GM23338 (cell line): Measurements from ENCODE around the gene KIF5A. TPM values are rescaled to one million over a fixed set of nuclear protein-coding genes. Genes with fewer than 3 reads are reported as not detected.

ENCODE experiments used
- ATAC-seq: fragments of 200-7000 bp; cut with Tn5 transposase; 3 replicates; pipeline ENCODE4 v1.9.1; 2020
- DNase-seq: peaks from one replicate; pipeline ENCODE4 v3.0.0-alpha.2; 2015; ENCODE audit warnings: low spot score
- H2AFZ ChIP-seq: fragments of 200-600 bp; sonication (generic); 2 replicates; pipeline ENCODE4 v1.8.0; 2016; ENCODE audit warnings: antibody characterized with exemption, mild to moderate bottlenecking, moderate library complexity
- H3F3A ChIP-seq: fragments of 200-600 bp; sonication (generic); replicated peaks from 2 replicates; pipeline ENCODE4 v1.8.0; 2017; ENCODE audit warnings: antibody characterized with exemption, mixed run types, low read depth
- H3K27ac ChIP-seq: fragments of 200-600 bp; sonication (generic); 2 replicates; pipeline ENCODE4 v1.6.1; 2016; ENCODE audit warnings: low read depth
- H3K27me3 ChIP-seq: fragments of 200-600 bp; sonication (generic); 2 replicates; pipeline ENCODE4 v1.8.0; 2016; ENCODE audit warnings: mild to moderate bottlenecking, mixed run types, moderate library complexity; ENCODE audit not compliant: insufficient read depth
- H3K36me3 ChIP-seq: fragments of 200-600 bp; sonication (generic); 2 replicates; pipeline ENCODE4 v1.8.0; 2016; ENCODE audit warnings: mild to moderate bottlenecking; ENCODE audit not compliant: insufficient read depth
- H3K4me1 ChIP-seq: fragments of 200-600 bp; sonication (generic); 2 replicates; pipeline ENCODE4 v1.8.0; 2016; ENCODE audit warnings: mild to moderate bottlenecking, moderate library complexity; ENCODE audit not compliant: insufficient read depth
- H3K4me2 ChIP-seq: fragments of 200-600 bp; sonication (generic); 2 replicates; pipeline ENCODE4 v1.7.1; 2017; ENCODE audit warnings: mixed run types
- H3K4me3 ChIP-seq: fragments of 200-600 bp; sonication (generic); 2 replicates; pipeline ENCODE4 v1.6.1; 2016; ENCODE audit warnings: mixed run types
- H3K79me2 ChIP-seq: fragments of 200-600 bp; sonication (generic); replicated peaks from 2 replicates; pipeline ENCODE4 v1.8.0; 2017; ENCODE audit warnings: mild to moderate bottlenecking; ENCODE audit not compliant: insufficient read depth
- H3K9me2 ChIP-seq: fragments of 200-600 bp; sonication (generic); 2 replicates; pipeline ENCODE4 v1.8.0; 2017; ENCODE audit not compliant: insufficient read depth
- H4K20me1 ChIP-seq: fragments of 200-600 bp; sonication (generic); replicated peaks from 2 replicates; pipeline ENCODE4 v1.8.0; 2017; ENCODE audit warnings: mild to moderate bottlenecking; ENCODE audit not compliant: insufficient read depth
- H3K27ac Mint-ChIP-seq: 2 replicates; pipeline ENCODE4 v1.8.0; 2020; ENCODE audit warnings: inconsistent platforms, mild to moderate bottlenecking, moderate library complexity, mixed read lengths
- H3K27me3 Mint-ChIP-seq: 3 replicates; pipeline ENCODE4 v1.8.0; 2022; ENCODE audit warnings: low read depth, mild to moderate bottlenecking, moderate library complexity, mixed read lengths, inconsistent platforms; ENCODE audit not compliant: insufficient read depth, poor library complexity
- H3K36me3 Mint-ChIP-seq: 3 replicates; pipeline ENCODE4 v1.8.0; 2021; ENCODE audit warnings: low read depth, mild to moderate bottlenecking, inconsistent platforms, moderate library complexity, mixed read lengths
- H3K4me1 Mint-ChIP-seq: 3 replicates; pipeline ENCODE4 v1.8.0; 2020; ENCODE audit warnings: mild to moderate bottlenecking, inconsistent platforms, mixed read lengths
- H3K4me3 Mint-ChIP-seq: 3 replicates; pipeline ENCODE4 v1.8.0; 2021; ENCODE audit warnings: moderate library complexity, mild to moderate bottlenecking, inconsistent platforms, mixed read lengths
- H3K9me3 Mint-ChIP-seq: 3 replicates; pipeline ENCODE4 v1.8.0; 2020; ENCODE audit warnings: moderate library complexity, mild to moderate bottlenecking, inconsistent platforms, mixed read lengths
- CREB1 ChIP-seq: fragments of 250-450 bp; sonication (Bioruptor Pico); IDR thresholded peaks from 2 replicates; pipeline ENCODE4 v1.5.0; 2020; ENCODE audit warnings: low read depth, mild to moderate bottlenecking, moderate library complexity
- CTCF ChIP-seq, 2 experiments: fragments of 200-600 bp in 1 of 2; sonication (generic) in 1 of 2; conservative IDR thresholded peaks; 2 replicates each; pipeline versions ENCODE4 v1.5.1 to v1.6.1; 2016 to 2017; ENCODE audit warnings: antibody characterized with exemption in 2 of 2, low read depth in 2 of 2, mild to moderate bottlenecking in 2 of 2, moderate library complexity in 1 of 2
- EZH2 ChIP-seq: fragments of 200-600 bp; sonication (generic); IDR thresholded peaks from one replicate; pipeline ENCODE4 v1.8.0; 2017; ENCODE audit warnings: antibody characterized with exemption, mild to moderate bottlenecking, low read depth; ENCODE audit not compliant: unreplicated experiment
- EZH2phosphoT487 ChIP-seq: fragments of 200-600 bp; sonication (generic); IDR thresholded peaks from one replicate; pipeline ENCODE4 v1.8.1; 2018; ENCODE audit warnings: antibody characterized with exemption; ENCODE audit not compliant: unreplicated experiment
- JUNB ChIP-seq: IDR thresholded peaks from one replicate; pipeline ENCODE4 v1.6.1; 2016; ENCODE audit warnings: antibody characterized with exemption; ENCODE audit not compliant: unreplicated experiment
- NANOG ChIP-seq: IDR thresholded peaks from 2 replicates; pipeline ENCODE4 v1.6.1; 2016; ENCODE audit warnings: antibody characterized with exemption, borderline replicate concordance
- REST ChIP-seq: IDR thresholded peaks from one replicate; pipeline ENCODE4 v1.6.1; 2018; ENCODE audit warnings: antibody characterized with exemption; ENCODE audit not compliant: unreplicated experiment
- STAT1 ChIP-seq: IDR thresholded peaks from one replicate; pipeline ENCODE4 v1.6.1; 2016; ENCODE audit warnings: antibody characterized with exemption; ENCODE audit not compliant: unreplicated experiment
- ZNF114 ChIP-seq: fragments of 250-450 bp; sonication (Bioruptor Pico); IDR thresholded peaks from 2 replicates; pipeline ENCODE4 v1.5.0; 2020; ENCODE audit warnings: mild to moderate bottlenecking, moderate library complexity
- ZNF331 ChIP-seq: fragments of 250-450 bp; sonication (Bioruptor Pico); IDR thresholded peaks from 2 replicates; pipeline ENCODE4 v1.5.0; 2020; ENCODE audit warnings: low read depth, mild to moderate bottlenecking, moderate library complexity
- polyA plus RNA-seq: library from polyadenylated mRNA; unstranded; fragments of >200 nt; fragmentation: Nextera tagmentation; extraction: Ambion mirVana; gene quantifications from 2 replicates; pipeline ENCODE4 v1.2.1, GENCODE V29; 2016
- total RNA-seq: library from RNA; depleted of rRNA; stranded (reverse); fragments of >200 nt; shearing (Covaris generic); gene quantifications from 2 replicates; pipeline ENCODE4 v1.2.3, GENCODE V29; 2014

Gene KIF5A
- total and polyA plus RNA-seq, 2 experiments from 2014 or later: 11.1 to 21.3 TPM

GRCh38 chr12:57623811-57624390 lies 74.1 kb downstream of the KIF5A start (continued):
- TF ChIP-seq REST (no peak), CREB1 (no peak), CTCF (conservative IDR thresholded peaks at IDR 0.05; ENCODE audit: low read depth in 2 of 2) (no peak), JUNB (no peak), NANOG (no peak), EZH2phosphoT487 (no peak), ZNF331 (no peak), EZH2 (no peak), STAT1 (no peak)

- ATAC-seq (no peak), DNase-seq (no peak)
- H3K79me2 ChIP-seq: no peaks in the 10 kb centered on the region
- peaks cover 19% of the 10 kb centered on the region for H4K20me1 ChIP-seq
- no peak overlapping the region for H2AFZ ChIP-seq
- Mint-ChIP-seq H3K4me3 (no peak overlapping the region; the same call in 2 of the 3 replicates), H3K27ac (no peak overlapping the region), H3K36me3 (no peaks in the 10 kb centered on the region; the same call in 2 of the 3 replicates), H3K4me1 (peaks cover 37% of the 10 kb centered on the region), H3K9me3 (no peaks in the 10 kb centered on the region), H3K27me3 (peaks cover 100% of the 10 kb centered on the region)
- H3K27ac ChIP-seq: no peak overlapping the region
- H3K36me3 ChIP-seq: no peaks in the 10 kb centered on the region
- H3F3A ChIP-seq: peaks cover 15% of the 10 kb centered on the region; the same call in 1 of the 2 replicates
- peaks cover 26% of the 10 kb centered on the region for H3K4me1 ChIP-seq
- no peak overlapping the region for H3K4me2 ChIP-seq
- H3K9me2 ChIP-seq: no peaks in the 10 kb centered on the region
- TF ChIP-seq STAT1: no peak
- no peak for TF ChIP-seq EZH2phosphoT487
- no peak for TF ChIP-seq CTCF (conservative IDR thresholded peaks at IDR 0.05; ENCODE audit: low read depth in 2 of 2)
- no peak for TF ChIP-seq NANOG
- no peak for TF ChIP-seq REST
- no peak for TF ChIP-seq ZNF114 (CRISPR knock-in tag)
- no peak overlapping the region for H3K4me3 ChIP-seq
- H3K27me3 ChIP-seq: peaks cover 100% of the 10 kb centered on the region
Observed at GRCh38 chr12:57624441-57625220, 74.8 kb downstream of the KIF5A start.
